K562 (cell line): Measurements from ENCODE around the gene GPR55. TPM values are rescaled to one million over a fixed set of nuclear protein-coding genes. Genes with fewer than 3 reads are reported as not detected.

Experiments
- ATAC-seq: fragments of 200-7000 bp; cut with Tn5 transposase; 3 replicates; pipeline ENCODE4 v1.9.1; 2020; ENCODE audit warnings: moderate library complexity
- BruUV-seq: library from RNA; stranded (reverse); fragments of 400-500 nt; replicated peaks from 2 replicates; lab custom pipeline; 2021; lab: Mats Ljungman, UMichigan
- CTCF ChIA-PET: fragments of 300-600 bp; formaldehyde crosslinking; extraction: SDS; loops from one replicate; lab custom pipeline; 2021; ENCODE audit warnings: low intra/inter-chr PET ratio; lab: Yijun Ruan, JAX
- POLR2A ChIA-PET: fragments of 300-600, 350-650 bp; sonication (Branson Sonifier 250); formaldehyde crosslinking; extraction: SDS; loops from one replicate; lab custom pipeline; 2021; ENCODE audit warnings: antibody characterized with exemption, inconsistent platforms; lab: Yijun Ruan, JAX
- DNase-seq, 4 experiments: peaks; one replicate each; pipeline versions ENCODE4 v3.0.0 to v3.0.0-alpha.2; 2011 to 2018; ENCODE audit warnings: low spot score in 3 of 4, mixed read lengths in 3 of 4; ENCODE audit errors: extremely low read depth in 1 of 4
- FAIRE-seq: peaks from 2 replicates; lab custom pipeline; 2011; peaks lifted over from hg19 to GRCh38; lab: Jason Lieb, UNC
- H2AFZ ChIP-seq: 2 replicates; pipeline ENCODE4 v1.6.0; 2011; ENCODE audit warnings: low read depth, low read length, control low read depth, inconsistent platforms
- H3K27ac ChIP-seq: fragments of 200-600 bp; 3 replicates; pipeline ENCODE4 v1.8.0; 2011; ENCODE audit warnings: low read depth, mild to moderate bottlenecking, control low read depth, inconsistent platforms, low read length, moderate library complexity, mixed read lengths; ENCODE audit errors: extremely low read depth
- H3K27me3 ChIP-seq, 2 experiments: fragments of 300-600 bp in 1 of 2; 2 replicates in 1 of 2; 3 replicates in 1 of 2; pipeline versions ENCODE4 v1.6.0 to v1.8.0; 2011; ENCODE audit warnings: inconsistent platforms in 2 of 2, low read length in 2 of 2, mild to moderate bottlenecking in 1 of 2, mixed read lengths in 1 of 2, moderate library complexity in 1 of 2; ENCODE audit not compliant: control insufficient read depth in 2 of 2, insufficient read depth in 2 of 2
- H3K36me3 ChIP-seq: fragments of 300-600 bp; 3 replicates; pipeline ENCODE4 v1.8.0; 2011; ENCODE audit warnings: mild to moderate bottlenecking, low read length, inconsistent platforms; ENCODE audit not compliant: control insufficient read depth, insufficient read depth
- H3K4me1 ChIP-seq, 2 experiments: fragments of 200-600 bp in 1 of 2; replicated peaks in 1 of 2; 2 replicates in 1 of 2; 3 replicates in 1 of 2; pipeline versions ENCODE4 v1.5.1 to v1.8.0; 2011; ENCODE audit warnings: inconsistent platforms in 2 of 2, low read length in 2 of 2, mild to moderate bottlenecking in 1 of 2, mixed read lengths in 1 of 2, moderate library complexity in 1 of 2; ENCODE audit not compliant: control insufficient read depth in 2 of 2, insufficient read depth in 2 of 2
- H3K4me2 ChIP-seq: 2 replicates; pipeline ENCODE4 v1.6.1; 2011; ENCODE audit warnings: low read length, control low read depth, inconsistent platforms, mixed read lengths; ENCODE audit not compliant: insufficient read depth
- H3K4me3 ChIP-seq: fragments of 200-600 bp; sonication (generic), shearing (Covaris generic); 2 replicates; pipeline ENCODE4 v1.5.1; 2016; ENCODE audit warnings: control low read depth, inconsistent platforms
- H3K79me2 ChIP-seq: fragments of 200-600 bp; 3 replicates; pipeline ENCODE4 v1.8.0; 2011; ENCODE audit warnings: low read length, inconsistent platforms; ENCODE audit not compliant: control insufficient read depth, insufficient read depth
- H3K9ac ChIP-seq, 2 experiments: 2 replicates each; pipeline versions ENCODE4 v1.6.0 to v1.6.1; 2011; ENCODE audit warnings: low read depth in 2 of 2, low read length in 2 of 2, control low read depth in 1 of 2, inconsistent platforms in 1 of 2, mild to moderate bottlenecking in 1 of 2, mixed read lengths in 1 of 2; ENCODE audit not compliant: insufficient read depth in 1 of 2
- H3K9me1 ChIP-seq: one replicate; pipeline ENCODE4 v1.6.0; 2011; ENCODE audit warnings: inconsistent platforms, mild to moderate bottlenecking, low read length, moderate library complexity; ENCODE audit not compliant: control insufficient read depth, insufficient read depth
- H3K9me3 ChIP-seq: replicated peaks from 2 replicates; pipeline ENCODE4 v1.5.1; 2011; ENCODE audit warnings: low read depth, low read length, inconsistent platforms; ENCODE audit not compliant: control insufficient read depth, insufficient read depth
- H4K20me1 ChIP-seq: replicated peaks from 2 replicates; pipeline ENCODE4 v1.6.1; 2011; ENCODE audit warnings: low read length, inconsistent platforms, mixed read lengths; ENCODE audit not compliant: control insufficient read depth, insufficient read depth
- CHD4 ChIP-seq: fragments of 200-600 bp; sonication (generic); IDR thresholded peaks from 3 replicates; pipeline ENCODE4 v1.6.1; 2012; ENCODE audit warnings: low read depth, mild to moderate bottlenecking, mixed read lengths, low read length, inconsistent platforms; ENCODE audit not compliant: insufficient read depth, insufficient replicate concordance, poor library complexity, severe bottlenecking
- ELF4 ChIP-seq: fragments of 450-650 bp; formaldehyde crosslinking; IDR thresholded peaks from 2 replicates; pipeline ENCODE4 v1.4.0; 2022; ENCODE audit warnings: missing genetic modification characterization
- HCFC1 ChIP-seq: IDR thresholded peaks from 2 replicates; pipeline ENCODE4 v1.6.1; 2012; ENCODE audit warnings: low read depth, low read length, improper control_type of control experiment
- MCM2 ChIP-seq: fragments of 450-650 bp; IDR thresholded peaks from 2 replicates; pipeline ENCODE4 v1.6.1; 2017; ENCODE audit warnings: low read depth, mild to moderate bottlenecking
- RBM17 ChIP-seq: fragments of 200-400 bp; formaldehyde crosslinking; IDR thresholded peaks from 2 replicates; pipeline ENCODE4 v1.6.1; 2017; ENCODE audit warnings: low read depth, mild to moderate bottlenecking, low read length, borderline replicate concordance
- TOE1 ChIP-seq, 2 experiments: fragments of 450-650 bp in 1 of 2; sonication (generic) in 1 of 2; formaldehyde crosslinking in 1 of 2; IDR thresholded peaks; 2 replicates each; pipeline versions ENCODE4 v1.7.1 to v1.8.0; 2016 to 2022; ENCODE audit warnings: borderline replicate concordance in 2 of 2, mild to moderate bottlenecking in 2 of 2, antibody characterized with exemption in 1 of 2, inconsistent platforms in 1 of 2, low read depth in 1 of 2, missing genetic modification reagents in 1 of 2, moderate library complexity in 1 of 2
- U2AF2 ChIP-seq: fragments of 200-400 bp; formaldehyde crosslinking; optimal IDR thresholded peaks from 2 replicates; pipeline ENCODE3; 2017; ENCODE audit warnings: low read depth, mild to moderate bottlenecking, low read length
- ZNF212 ChIP-seq: fragments of 450-650 bp; formaldehyde crosslinking; IDR thresholded peaks from 2 replicates; pipeline ENCODE4 v1.4.0; 2020; ENCODE audit warnings: mild to moderate bottlenecking
- ZZZ3 ChIP-seq: fragments of 450-650 bp; IDR thresholded peaks from 2 replicates; pipeline ENCODE4 v1.6.1; 2016; ENCODE audit warnings: antibody characterized with exemption, mild to moderate bottlenecking, moderate library complexity
- whole genome bisulfite sequencing: fragments of 100-300 bp; shearing (Covaris generic); methylation state at CpG from one replicate; pipeline ENCODE4 v1.1.6; 2016; ENCODE audit warnings: low coverage, mixed read lengths; ENCODE audit not compliant: insufficient coverage; ENCODE audit errors: missing lambda C conversion rate; 5-methylcytosine and 5-hydroxymethylcytosine counted together
- in situ Hi-C: fragments of 300-500 bp; cut with MboI; formaldehyde crosslinking; loops from 4 replicates; pipeline ENCODE4 v1.15.0; 2018; ENCODE audit warnings: inconsistent platforms, mixed read lengths
- intact Hi-C: fragments of 100-400 bp; cut with micrococcal nuclease; formaldehyde crosslinking; loops from 2 replicates; pipeline ENCODE4 v1.14.2; 2022
- polyA plus RNA-seq, 8 experiments: library from polyadenylated mRNA; depleted of rRNA in 4 of 8; stranded (reverse) in 5 of 8; unstranded in 3 of 8; fragments of >200 nt; fragmentation: Nextera tagmentation in 2 of 8; fragmentation: Illumina TruSeq in 1 of 8; extraction: Ambion mirVana in 2 of 8; extraction: Trizol in 1 of 8; gene quantifications; 2 replicates each; pipeline versions ENCODE4 v1.2.1 to v1.2.3, GENCODE V29; 2011 to 2014; ENCODE audit warnings: inconsistent platforms in 1 of 8, missing spikeins in 1 of 8
- total RNA-seq, 7 experiments: library from RNA; depleted of rRNA in 6 of 7; stranded (reverse); fragments of >200 nt in 6 of 7; fragmentation: Illumina TruSeq in 2 of 7; extraction: Trizol in 2 of 7; gene quantifications; 2 replicates each; pipeline versions ENCODE4 v1.2.1 to v1.2.3, GENCODE V29; 2011 to 2021; ENCODE audit warnings: low replicate concordance in 1 of 7
- TF ChIP-seq, protein P1 (sequence below): fragments of 450-650 bp; IDR thresholded peaks from 2 replicates; pipeline ENCODE4 v1.6.1; 2016; ENCODE audit warnings: low read depth, mild to moderate bottlenecking, moderate library complexity
- TF ChIP-seq, protein P2 (sequence below): IDR thresholded peaks from 2 replicates; pipeline ENCODE4 v1.6.1; 2016; ENCODE audit warnings: missing genetic modification characterization, missing compliant biosample characterization

GPR55 gene
- total and polyA plus RNA-seq, 9 of the 15 experiments (the other 6 are each of a cell fraction or from before 2014, with no cell fraction given) = 0.11 to 0.49 (median 0.27) TPM

GRCh38 chr2:230903231-230904150 is 21.6 kb downstream of the GPR55 start:
- H3K79me2 ChIP-seq = no peaks in the 10 kb centered on the region
- no peak overlapping the region for H3K27ac ChIP-seq
- peaks cover 0 to 5% of the 10 kb centered on the region in 2 experiments; a peak in 2 of 5 replicates for H3K27me3 ChIP-seq
- intact Hi-C loops = loop anchor here (2.0 to 10.0 kb wide), 2 partner anchors 57 to 151 kb away; partner anchors contain the start of gene PSMD1
- 54% methylated on average over 15 of the region's 19 CpGs for WGBS
- H3K4me2 ChIP-seq = no peak overlapping the region
- ChIA-PET POLR2A (interaction anchor here (0.8 kb wide), 1 partner anchor 72 kb away, joined by 3 read pairs; no protein-coding TSS in a partner anchor), CTCF (interaction anchor here (0.6 to 2.1 kb wide), 2 partner anchors 84 to 86 kb away, joined by 4 to 19 read pairs; no protein-coding TSS in a partner anchor)
- BruUV-seq = no TSS peak
- DNase-seq (no peak), ATAC-seq (no peak), FAIRE-seq (no peak)
- in situ Hi-C loops = no loop called here
- no peaks in the 10 kb centered on the region for H3K9me3 ChIP-seq
- no peak overlapping the region for H2AFZ ChIP-seq
- no peaks in the 10 kb centered on the region for H3K9me1 ChIP-seq
- no peak overlapping the region for H3K9ac ChIP-seq
- TF ChIP-seq TOE1 (IDR thresholded peaks at IDR 0.05; ENCODE audit: borderline replicate concordance) (no peak), TOE1 (CRISPR knock-in tag; IDR thresholded peaks at IDR 0.05; ENCODE audit: borderline replicate concordance, low read depth) (no peak), CHD4 (no peak), ZZZ3 (no peak), MCM2 (no peak), RBM17 (no peak), HCFC1 (no peak), ELF4 (CRISPR knock-in tag) (no peak), ZNF212 (CRISPR knock-in tag) (no peak), U2AF2 (no peak)
- TF ChIP-seq, protein P1, sequence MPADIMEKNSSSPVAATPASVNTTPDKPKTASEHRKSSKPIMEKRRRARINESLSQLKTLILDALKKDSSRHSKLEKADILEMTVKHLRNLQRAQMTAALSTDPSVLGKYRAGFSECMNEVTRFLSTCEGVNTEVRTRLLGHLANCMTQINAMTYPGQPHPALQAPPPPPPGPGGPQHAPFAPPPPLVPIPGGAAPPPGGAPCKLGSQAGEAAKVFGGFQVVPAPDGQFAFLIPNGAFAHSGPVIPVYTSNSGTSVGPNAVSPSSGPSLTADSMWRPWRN = no peak
- TF ChIP-seq, protein P2, sequence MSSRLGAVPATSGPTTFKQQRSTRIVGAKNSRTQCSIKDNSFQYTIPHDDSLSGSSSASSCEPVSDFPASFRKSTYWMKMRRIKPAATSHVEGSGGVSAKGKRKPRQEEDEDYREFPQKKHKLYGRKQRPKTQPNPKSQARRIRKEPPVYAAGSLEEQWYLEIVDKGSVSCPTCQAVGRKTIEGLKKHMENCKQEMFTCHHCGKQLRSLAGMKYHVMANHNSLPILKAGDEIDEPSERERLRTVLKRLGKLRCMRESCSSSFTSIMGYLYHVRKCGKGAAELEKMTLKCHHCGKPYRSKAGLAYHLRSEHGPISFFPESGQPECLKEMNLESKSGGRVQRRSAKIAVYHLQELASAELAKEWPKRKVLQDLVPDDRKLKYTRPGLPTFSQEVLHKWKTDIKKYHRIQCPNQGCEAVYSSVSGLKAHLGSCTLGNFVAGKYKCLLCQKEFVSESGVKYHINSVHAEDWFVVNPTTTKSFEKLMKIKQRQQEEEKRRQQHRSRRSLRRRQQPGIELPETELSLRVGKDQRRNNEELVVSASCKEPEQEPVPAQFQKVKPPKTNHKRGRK (tag) = no peak
- peaks cover 30% of the 10 kb centered on the region in 2 experiments for H3K4me1 ChIP-seq
- no peaks in the 10 kb centered on the region; the same call in 2 of the 3 replicates for H3K36me3 ChIP-seq
- no peaks in the 10 kb centered on the region for H4K20me1 ChIP-seq
- H3K4me3 ChIP-seq = no peak overlapping the region
